HG03045 (cell line): ENCODE measurements around the gene SIGLEC7.
"Not testable (repeated sequence)": the region's sequence is repeated elsewhere in the genome, so short reads cannot be mapped to it uniquely, and the experiment has no call there.

ENCODE experiments used
- ATAC-seq: cut with Tn5 transposase; IDR thresholded peaks from one replicate; pipeline ENCODE4 v1.9.1; 2021; ENCODE audit warnings: mild to moderate bottlenecking, moderate library complexity; ENCODE audit not compliant: unreplicated experiment

The SIGLEC7 gene

GRCh38 chr19:51137792-51138425 is 4.2 kb upstream of the SIGLEC7 start:
- no peak for ATAC-seq

GRCh38 chr19:51138549-51138979 is 3.5 kb upstream of the SIGLEC7 start:
- no peak for ATAC-seq

GRCh38 chr19:51139299-51140014 is 2.6 kb upstream of the SIGLEC7 start:
- no peak for ATAC-seq

GRCh38 chr19:51140441-51140840 is 1.7 kb upstream of the SIGLEC7 start:
- no peak for ATAC-seq

- no peak for ATAC-seq
These were observed 920 bp upstream of the SIGLEC7 start for GRCh38 chr19:51141181-51141580.

GRCh38 chr19:51142809-51143475 is 841 bp downstream of the SIGLEC7 start:
- ATAC-seq, result not testable (repeated sequence)

GRCh38 chr19:51143486-51143885 is 1.4 kb downstream of the SIGLEC7 start:
- no peak for ATAC-seq

GRCh38 chr19:51144482-51145045 is 2.5 kb downstream of the SIGLEC7 start:
- ATAC-seq, result no peak

GRCh38 chr19:51145916-51146493 is 3.9 kb downstream of the SIGLEC7 start:
- no peak for ATAC-seq

GRCh38 chr19:51146751-51147150 is 4.7 kb downstream of the SIGLEC7 start:
- no peak for ATAC-seq

GRCh38 chr19:51147663-51148062 is 5.6 kb downstream of the SIGLEC7 start:
- no peak for ATAC-seq

- ATAC-seq, result no peak
These were observed 6.5 kb downstream of the SIGLEC7 start for GRCh38 chr19:51148580-51148979.

GRCh38 chr19:51150627-51151026 is 8.5 kb downstream of the SIGLEC7 start:
- no peak for ATAC-seq

GRCh38 chr19:51156710-51157109 is 14.6 kb downstream of the SIGLEC7 start:
- no peak for ATAC-seq

GRCh38 chr19:51157265-51157664 is 15.2 kb downstream of the SIGLEC7 start:
- no peak for ATAC-seq

- ATAC-seq, result no peak
These were observed 16.5 kb downstream of the SIGLEC7 start for GRCh38 chr19:51158474-51159129.

GRCh38 chr19:51159656-51160055 is 17.6 kb downstream of the SIGLEC7 start:
- no peak for ATAC-seq

GRCh38 chr19:51161266-51161665 is 19.2 kb downstream of the SIGLEC7 start:
- ATAC-seq, result no peak

- no peak for ATAC-seq
These were observed 19.9 kb downstream of the SIGLEC7 start for GRCh38 chr19:51161867-51162496.

GRCh38 chr19:51163257-51163656 is 21.2 kb downstream of the SIGLEC7 start:
- ATAC-seq, result no peak
